Sigmoid colon (tissue), 4 donors: ENCODE results near the gene ZNF211.

Experiments
- CTCF ChIP-seq, 4 experiments: fragments of 450-650 bp in 3 of 4; fragments of 200-600 bp in 1 of 4; IDR thresholded peaks; one replicate each; pipeline ENCODE4 v1.5.1; 2016 to 2019; ENCODE audit warnings: antibody characterized with exemption in 4 of 4, mild to moderate bottlenecking in 3 of 4, moderate library complexity in 2 of 4
- POLR2A ChIP-seq, 2 donors: fragments of 450-650 bp; IDR thresholded peaks; one replicate each; pipeline ENCODE4 v1.6.1; 2016; ENCODE audit warnings: antibody characterized with exemption in 2 of 2, mild to moderate bottlenecking in 2 of 2, moderate library complexity in 2 of 2
- POLR2AphosphoS5 ChIP-seq, 4 donors: sonication (generic); formaldehyde crosslinking; IDR thresholded peaks; one replicate each; pipeline ENCODE4 v1.6.1; 2017; ENCODE audit warnings: antibody characterized with exemption in 4 of 4

- no peak for TF ChIP-seq CTCF (IDR thresholded peaks at IDR 0.05)
- no peak for TF ChIP-seq POLR2A (IDR thresholded peaks at IDR 0.05)
- no peak for TF ChIP-seq POLR2AphosphoS5 (IDR thresholded peaks at IDR 0.05)
These were observed 54.5 kb downstream of the ZNF211 start for GRCh38 chr19:57687363-57688010.
